Liver (tissue), 3 donors: ENCODE data around the gene MLXIP.

Experiments
- EGR1 ChIP-seq, 2 donors: IDR thresholded peaks; 2 replicates each; pipeline ENCODE4 v1.6.1; 2016 to 2018; ENCODE audit warnings: antibody characterized with exemption in 2 of 2, low read depth in 2 of 2
- FOXA1 ChIP-seq: IDR thresholded peaks from 2 replicates; pipeline ENCODE4 v1.6.1; 2016; ENCODE audit warnings: antibody characterized with exemption
- GABPA ChIP-seq, 2 donors: IDR thresholded peaks in 1 of 2; conservative IDR thresholded peaks in 1 of 2; 2 replicates each; pipeline ENCODE4 v1.6.1; 2016; ENCODE audit warnings: antibody characterized with exemption in 2 of 2, mild to moderate bottlenecking in 1 of 2, moderate library complexity in 1 of 2
- HNF4G ChIP-seq: IDR thresholded peaks from 2 replicates; pipeline ENCODE4 v1.6.1; 2016; ENCODE audit warnings: antibody characterized with exemption
- JUND ChIP-seq, 2 donors: IDR thresholded peaks; 2 replicates each; pipeline ENCODE4 v1.6.1; 2016; ENCODE audit warnings: antibody characterized with exemption in 2 of 2
- RAD21 ChIP-seq, 2 donors: IDR thresholded peaks; 2 replicates each; pipeline ENCODE4 v1.6.1; 2016; ENCODE audit warnings: antibody characterized with exemption in 2 of 2, mild to moderate bottlenecking in 2 of 2
- SP1 ChIP-seq: IDR thresholded peaks from 2 replicates; pipeline ENCODE4 v1.6.1; 2018; ENCODE audit warnings: antibody characterized with exemption, mild to moderate bottlenecking
- TAF1 ChIP-seq: conservative IDR thresholded peaks from 2 replicates; pipeline ENCODE4 v1.6.1; 2016; ENCODE audit warnings: antibody characterized with exemption, mild to moderate bottlenecking
- YY1 ChIP-seq: IDR thresholded peaks from 2 replicates; pipeline ENCODE4 v1.6.1; 2016; ENCODE audit warnings: antibody characterized with exemption, mild to moderate bottlenecking
- TF ChIP-seq, protein P1 (sequence below): fragments of 150-350 bp; IDR thresholded peaks from 2 replicates; pipeline ENCODE4 v1.5.1; 2017; ENCODE audit warnings: improper control_type of control experiment, low read depth, low read length; ENCODE audit not compliant: missing input control
- TF ChIP-seq, protein P2 (sequence below): IDR thresholded peaks from 2 replicates; pipeline ENCODE4 v1.6.1; 2016; ENCODE audit warnings: antibody characterized with exemption
- TF ChIP-seq, protein P3 (sequence below): IDR thresholded peaks from 2 replicates; pipeline ENCODE4 v1.6.1; 2016; ENCODE audit warnings: antibody characterized with exemption
- TF ChIP-seq, protein P4 (sequence below): IDR thresholded peaks from 2 replicates; pipeline ENCODE4 v1.6.1; 2016; ENCODE audit warnings: antibody characterized with exemption, mild to moderate bottlenecking
- TF ChIP-seq, protein P5 (sequence below): IDR thresholded peaks from 2 replicates; pipeline ENCODE4 v1.6.1; 2016; ENCODE audit warnings: antibody characterized with exemption
- donor health status: healthy.
- donor health status: healthy.

DNA sequence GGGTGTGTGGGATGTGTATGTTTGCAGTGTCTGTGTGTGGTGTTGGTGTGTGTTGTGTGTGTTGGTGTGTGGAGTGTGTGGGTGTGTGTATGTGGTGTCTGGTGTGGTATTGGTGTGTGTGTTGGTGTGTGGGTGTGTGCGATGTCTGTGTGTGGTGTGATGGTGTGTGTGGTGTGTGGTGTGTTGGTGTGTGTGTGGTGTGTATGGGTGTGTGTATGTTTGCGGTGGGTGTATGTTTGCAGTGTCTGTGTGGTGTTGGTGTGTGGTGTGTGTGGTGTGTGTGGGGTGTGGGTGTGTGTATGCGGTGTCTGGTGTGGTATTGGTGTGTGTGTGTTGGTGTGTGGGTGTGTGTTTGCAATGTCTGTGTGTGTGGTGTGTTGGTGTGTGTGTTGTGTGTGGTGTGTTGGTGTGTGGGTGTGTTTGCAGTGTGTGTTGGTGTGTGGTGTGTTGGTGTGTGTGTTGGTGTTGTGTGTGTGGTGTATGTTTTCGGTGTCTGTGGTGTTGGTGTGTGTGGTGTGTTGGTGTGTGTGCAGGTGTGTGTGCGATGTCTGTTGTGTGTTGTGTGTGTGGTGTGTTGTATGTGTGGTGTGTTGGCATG is 15.7 kb downstream of the MLXIP start:
- TF ChIP-seq, protein P1, sequence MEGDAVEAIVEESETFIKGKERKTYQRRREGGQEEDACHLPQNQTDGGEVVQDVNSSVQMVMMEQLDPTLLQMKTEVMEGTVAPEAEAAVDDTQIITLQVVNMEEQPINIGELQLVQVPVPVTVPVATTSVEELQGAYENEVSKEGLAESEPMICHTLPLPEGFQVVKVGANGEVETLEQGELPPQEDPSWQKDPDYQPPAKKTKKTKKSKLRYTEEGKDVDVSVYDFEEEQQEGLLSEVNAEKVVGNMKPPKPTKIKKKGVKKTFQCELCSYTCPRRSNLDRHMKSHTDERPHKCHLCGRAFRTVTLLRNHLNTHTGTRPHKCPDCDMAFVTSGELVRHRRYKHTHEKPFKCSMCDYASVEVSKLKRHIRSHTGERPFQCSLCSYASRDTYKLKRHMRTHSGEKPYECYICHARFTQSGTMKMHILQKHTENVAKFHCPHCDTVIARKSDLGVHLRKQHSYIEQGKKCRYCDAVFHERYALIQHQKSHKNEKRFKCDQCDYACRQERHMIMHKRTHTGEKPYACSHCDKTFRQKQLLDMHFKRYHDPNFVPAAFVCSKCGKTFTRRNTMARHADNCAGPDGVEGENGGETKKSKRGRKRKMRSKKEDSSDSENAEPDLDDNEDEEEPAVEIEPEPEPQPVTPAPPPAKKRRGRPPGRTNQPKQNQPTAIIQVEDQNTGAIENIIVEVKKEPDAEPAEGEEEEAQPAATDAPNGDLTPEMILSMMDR: no peak
- no peak for TF ChIP-seq TAF1
- TF ChIP-seq, protein P2, sequence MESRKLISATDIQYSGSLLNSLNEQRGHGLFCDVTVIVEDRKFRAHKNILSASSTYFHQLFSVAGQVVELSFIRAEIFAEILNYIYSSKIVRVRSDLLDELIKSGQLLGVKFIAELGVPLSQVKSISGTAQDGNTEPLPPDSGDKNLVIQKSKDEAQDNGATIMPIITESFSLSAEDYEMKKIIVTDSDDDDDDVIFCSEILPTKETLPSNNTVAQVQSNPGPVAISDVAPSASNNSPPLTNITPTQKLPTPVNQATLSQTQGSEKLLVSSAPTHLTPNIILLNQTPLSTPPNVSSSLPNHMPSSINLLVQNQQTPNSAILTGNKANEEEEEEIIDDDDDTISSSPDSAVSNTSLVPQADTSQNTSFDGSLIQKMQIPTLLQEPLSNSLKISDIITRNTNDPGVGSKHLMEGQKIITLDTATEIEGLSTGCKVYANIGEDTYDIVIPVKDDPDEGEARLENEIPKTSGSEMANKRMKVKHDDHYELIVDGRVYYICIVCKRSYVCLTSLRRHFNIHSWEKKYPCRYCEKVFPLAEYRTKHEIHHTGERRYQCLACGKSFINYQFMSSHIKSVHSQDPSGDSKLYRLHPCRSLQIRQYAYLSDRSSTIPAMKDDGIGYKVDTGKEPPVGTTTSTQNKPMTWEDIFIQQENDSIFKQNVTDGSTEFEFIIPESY: no peak
- no peak for TF ChIP-seq GABPA (IDR thresholded peaks at IDR 0.05 in 1 of 2, conservative IDR thresholded peaks at IDR 0.05 in 1 of 2)
- TF ChIP-seq RAD21 (IDR thresholded peaks at IDR 0.05): no peak
- TF ChIP-seq, protein P3, sequence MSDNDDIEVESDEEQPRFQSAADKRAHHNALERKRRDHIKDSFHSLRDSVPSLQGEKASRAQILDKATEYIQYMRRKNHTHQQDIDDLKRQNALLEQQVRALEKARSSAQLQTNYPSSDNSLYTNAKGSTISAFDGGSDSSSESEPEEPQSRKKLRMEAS: no peak
- no peak for TF ChIP-seq YY1
- TF ChIP-seq, protein P4, sequence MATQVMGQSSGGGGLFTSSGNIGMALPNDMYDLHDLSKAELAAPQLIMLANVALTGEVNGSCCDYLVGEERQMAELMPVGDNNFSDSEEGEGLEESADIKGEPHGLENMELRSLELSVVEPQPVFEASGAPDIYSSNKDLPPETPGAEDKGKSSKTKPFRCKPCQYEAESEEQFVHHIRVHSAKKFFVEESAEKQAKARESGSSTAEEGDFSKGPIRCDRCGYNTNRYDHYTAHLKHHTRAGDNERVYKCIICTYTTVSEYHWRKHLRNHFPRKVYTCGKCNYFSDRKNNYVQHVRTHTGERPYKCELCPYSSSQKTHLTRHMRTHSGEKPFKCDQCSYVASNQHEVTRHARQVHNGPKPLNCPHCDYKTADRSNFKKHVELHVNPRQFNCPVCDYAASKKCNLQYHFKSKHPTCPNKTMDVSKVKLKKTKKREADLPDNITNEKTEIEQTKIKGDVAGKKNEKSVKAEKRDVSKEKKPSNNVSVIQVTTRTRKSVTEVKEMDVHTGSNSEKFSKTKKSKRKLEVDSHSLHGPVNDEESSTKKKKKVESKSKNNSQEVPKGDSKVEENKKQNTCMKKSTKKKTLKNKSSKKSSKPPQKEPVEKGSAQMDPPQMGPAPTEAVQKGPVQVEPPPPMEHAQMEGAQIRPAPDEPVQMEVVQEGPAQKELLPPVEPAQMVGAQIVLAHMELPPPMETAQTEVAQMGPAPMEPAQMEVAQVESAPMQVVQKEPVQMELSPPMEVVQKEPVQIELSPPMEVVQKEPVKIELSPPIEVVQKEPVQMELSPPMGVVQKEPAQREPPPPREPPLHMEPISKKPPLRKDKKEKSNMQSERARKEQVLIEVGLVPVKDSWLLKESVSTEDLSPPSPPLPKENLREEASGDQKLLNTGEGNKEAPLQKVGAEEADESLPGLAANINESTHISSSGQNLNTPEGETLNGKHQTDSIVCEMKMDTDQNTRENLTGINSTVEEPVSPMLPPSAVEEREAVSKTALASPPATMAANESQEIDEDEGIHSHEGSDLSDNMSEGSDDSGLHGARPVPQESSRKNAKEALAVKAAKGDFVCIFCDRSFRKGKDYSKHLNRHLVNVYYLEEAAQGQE: no peak
- no peak for TF ChIP-seq JUND (IDR thresholded peaks at IDR 0.05)
- TF ChIP-seq, protein P5, sequence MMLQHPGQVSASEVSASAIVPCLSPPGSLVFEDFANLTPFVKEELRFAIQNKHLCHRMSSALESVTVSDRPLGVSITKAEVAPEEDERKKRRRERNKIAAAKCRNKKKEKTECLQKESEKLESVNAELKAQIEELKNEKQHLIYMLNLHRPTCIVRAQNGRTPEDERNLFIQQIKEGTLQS: no peak
- no peak for TF ChIP-seq SP1
- TF ChIP-seq EGR1 (IDR thresholded peaks at IDR 0.05; ENCODE audit: low read depth in 2 of 2): no peak
- no peak for TF ChIP-seq HNF4G
- TF ChIP-seq FOXA1: no peak
